DND-41 (cell line): ENCODE data around the gene JMJD6.

Experiments
- ATAC-seq: fragments of 200-7000 bp; cut with Tn5 transposase; 3 replicates; pipeline ENCODE4 v1.9.1; 2021; ENCODE audit warnings: low read depth; ENCODE audit not compliant: insufficient read depth
- DNase-seq: peaks from one replicate; pipeline ENCODE4 v3.0.0-alpha.2; 2020
- H2AFZ ChIP-seq: 2 replicates; pipeline ENCODE4 v1.6.0; 2012; ENCODE audit warnings: low read depth, low read length
- H3K27ac ChIP-seq: 2 replicates; pipeline ENCODE4 v1.5.1; 2012; ENCODE audit warnings: low read length, inconsistent platforms
- H3K27me3 ChIP-seq: fragments of 200-600 bp; sonication (generic); 2 replicates; pipeline ENCODE4 v1.6.0; 2012; ENCODE audit warnings: low read length, mild to moderate bottlenecking, inconsistent platforms; ENCODE audit not compliant: insufficient read depth, poor library complexity
- H3K36me3 ChIP-seq: 2 replicates; pipeline ENCODE4 v1.5.1; 2012; ENCODE audit warnings: low read length, inconsistent platforms; ENCODE audit not compliant: insufficient read depth
- H3K4me1 ChIP-seq: 2 replicates; pipeline ENCODE4 v1.5.1; 2012; ENCODE audit warnings: mild to moderate bottlenecking, low read length; ENCODE audit not compliant: insufficient read depth
- H3K4me2 ChIP-seq: 2 replicates; pipeline ENCODE4 v1.6.0; 2012; ENCODE audit warnings: mild to moderate bottlenecking, moderate library complexity, low read length, inconsistent platforms; ENCODE audit not compliant: insufficient read depth
- H3K4me3 ChIP-seq, 2 experiments: fragments of 200-600 bp in 1 of 2; shearing (Covaris generic) in 1 of 2; 2 replicates each; pipeline ENCODE4 v1.5.1; 2012 to 2016; ENCODE audit warnings: inconsistent platforms in 2 of 2, low read length in 2 of 2, mild to moderate bottlenecking in 2 of 2, low read depth in 1 of 2, moderate library complexity in 1 of 2
- H3K79me2 ChIP-seq: 2 replicates; pipeline ENCODE4 v1.6.0; 2012; ENCODE audit warnings: low read length, inconsistent platforms; ENCODE audit not compliant: insufficient read depth
- H3K9ac ChIP-seq: 2 replicates; pipeline ENCODE4 v1.6.0; 2012; ENCODE audit warnings: low read depth, mild to moderate bottlenecking, inconsistent platforms, low read length, moderate library complexity
- H3K9me3 ChIP-seq: 2 replicates; pipeline ENCODE4 v1.5.1; 2012; ENCODE audit warnings: low read length, moderate library complexity, mild to moderate bottlenecking, inconsistent platforms; ENCODE audit not compliant: insufficient read depth, severe bottlenecking
- H4K20me1 ChIP-seq: 2 replicates; pipeline ENCODE4 v1.6.0; 2012; ENCODE audit warnings: low read length; ENCODE audit not compliant: insufficient read depth
- EZH2 ChIP-seq: IDR thresholded peaks from 3 replicates; pipeline ENCODE4 v1.6.1; 2012; ENCODE audit warnings: borderline replicate concordance, low read depth, mild to moderate bottlenecking, moderate library complexity, low read length, inconsistent platforms; ENCODE audit not compliant: severe bottlenecking
- TF ChIP-seq, protein P1 (sequence below): IDR thresholded peaks from 2 replicates; pipeline ENCODE4 v1.5.1; 2012; ENCODE audit warnings: borderline replicate concordance, low read length, moderate library complexity, mild to moderate bottlenecking; ENCODE audit not compliant: poor library complexity, severe bottlenecking; ENCODE audit errors: extremely low read depth

The JMJD6 gene

DNA sequence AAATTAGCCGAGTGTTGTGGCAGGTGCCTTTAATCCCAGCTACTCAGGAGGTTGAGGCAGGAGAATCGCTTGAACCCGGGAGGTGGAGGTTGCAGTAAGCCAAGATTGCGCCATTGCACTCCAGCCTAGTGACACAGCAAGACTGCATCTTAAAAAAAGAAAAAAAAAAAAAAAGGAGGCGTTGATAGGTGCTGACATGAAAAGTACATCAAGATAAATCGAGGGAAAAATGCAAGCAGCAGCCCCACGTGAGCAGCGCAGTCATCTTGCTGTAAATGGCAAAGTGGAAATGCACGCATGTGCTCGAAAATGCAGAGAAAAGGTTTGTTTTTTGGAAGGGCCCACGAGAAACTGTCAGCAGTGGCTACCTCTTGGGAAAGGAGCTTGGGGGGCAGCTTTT lies 36.5 kb downstream of the JMJD6 start:
- H2AFZ ChIP-seq, result no peak overlapping the region

DNA sequence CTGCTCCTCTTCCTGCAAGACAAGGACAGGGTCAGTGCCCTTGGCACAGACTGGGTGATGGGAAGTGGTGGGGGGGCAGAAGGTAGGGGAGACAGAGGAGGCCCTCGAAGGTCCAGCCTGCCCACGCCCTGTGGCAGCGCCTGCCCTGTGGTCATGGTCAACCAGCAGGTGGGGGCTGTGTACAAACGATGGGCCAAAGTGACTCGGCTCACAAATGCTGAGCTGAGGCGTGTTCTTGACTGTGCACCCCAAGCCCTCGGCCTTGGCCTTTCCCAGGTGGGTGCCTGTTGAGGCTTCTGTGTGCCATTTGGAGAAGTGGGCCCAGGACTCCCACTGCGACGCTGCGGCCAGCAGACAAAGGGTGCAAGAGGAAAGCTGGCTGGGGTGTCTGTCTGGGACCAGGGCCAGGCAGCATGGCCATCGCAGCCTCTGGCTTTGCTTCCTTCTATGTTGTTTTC lies 38.2 kb downstream of the JMJD6 start:
- no peak overlapping the region for H3K4me2 ChIP-seq
- no peak for ATAC-seq

More for the DNA sequence above, 36.5 kb downstream of the JMJD6 start:
- Histone ChIP-seq H3K36me3 (no peaks in the 10 kb centered on the region), H3K27me3 (no peaks in the 10 kb centered on the region), H3K4me1 (no peaks in the 10 kb centered on the region), H3K4me3 (no peak overlapping the region), H3K4me2 (no peak overlapping the region), H3K27ac (no peak overlapping the region), H3K9me3 (no peaks in the 10 kb centered on the region), H3K79me2 (no peaks in the 10 kb centered on the region), H4K20me1 (no peaks in the 10 kb centered on the region), H3K9ac (no peak overlapping the region)
- TF ChIP-seq, protein P1, sequence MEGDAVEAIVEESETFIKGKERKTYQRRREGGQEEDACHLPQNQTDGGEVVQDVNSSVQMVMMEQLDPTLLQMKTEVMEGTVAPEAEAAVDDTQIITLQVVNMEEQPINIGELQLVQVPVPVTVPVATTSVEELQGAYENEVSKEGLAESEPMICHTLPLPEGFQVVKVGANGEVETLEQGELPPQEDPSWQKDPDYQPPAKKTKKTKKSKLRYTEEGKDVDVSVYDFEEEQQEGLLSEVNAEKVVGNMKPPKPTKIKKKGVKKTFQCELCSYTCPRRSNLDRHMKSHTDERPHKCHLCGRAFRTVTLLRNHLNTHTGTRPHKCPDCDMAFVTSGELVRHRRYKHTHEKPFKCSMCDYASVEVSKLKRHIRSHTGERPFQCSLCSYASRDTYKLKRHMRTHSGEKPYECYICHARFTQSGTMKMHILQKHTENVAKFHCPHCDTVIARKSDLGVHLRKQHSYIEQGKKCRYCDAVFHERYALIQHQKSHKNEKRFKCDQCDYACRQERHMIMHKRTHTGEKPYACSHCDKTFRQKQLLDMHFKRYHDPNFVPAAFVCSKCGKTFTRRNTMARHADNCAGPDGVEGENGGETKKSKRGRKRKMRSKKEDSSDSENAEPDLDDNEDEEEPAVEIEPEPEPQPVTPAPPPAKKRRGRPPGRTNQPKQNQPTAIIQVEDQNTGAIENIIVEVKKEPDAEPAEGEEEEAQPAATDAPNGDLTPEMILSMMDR, result no peak
- no peak for TF ChIP-seq EZH2
- DNase-seq, result no peak
- ATAC-seq, result no peak

DNA sequence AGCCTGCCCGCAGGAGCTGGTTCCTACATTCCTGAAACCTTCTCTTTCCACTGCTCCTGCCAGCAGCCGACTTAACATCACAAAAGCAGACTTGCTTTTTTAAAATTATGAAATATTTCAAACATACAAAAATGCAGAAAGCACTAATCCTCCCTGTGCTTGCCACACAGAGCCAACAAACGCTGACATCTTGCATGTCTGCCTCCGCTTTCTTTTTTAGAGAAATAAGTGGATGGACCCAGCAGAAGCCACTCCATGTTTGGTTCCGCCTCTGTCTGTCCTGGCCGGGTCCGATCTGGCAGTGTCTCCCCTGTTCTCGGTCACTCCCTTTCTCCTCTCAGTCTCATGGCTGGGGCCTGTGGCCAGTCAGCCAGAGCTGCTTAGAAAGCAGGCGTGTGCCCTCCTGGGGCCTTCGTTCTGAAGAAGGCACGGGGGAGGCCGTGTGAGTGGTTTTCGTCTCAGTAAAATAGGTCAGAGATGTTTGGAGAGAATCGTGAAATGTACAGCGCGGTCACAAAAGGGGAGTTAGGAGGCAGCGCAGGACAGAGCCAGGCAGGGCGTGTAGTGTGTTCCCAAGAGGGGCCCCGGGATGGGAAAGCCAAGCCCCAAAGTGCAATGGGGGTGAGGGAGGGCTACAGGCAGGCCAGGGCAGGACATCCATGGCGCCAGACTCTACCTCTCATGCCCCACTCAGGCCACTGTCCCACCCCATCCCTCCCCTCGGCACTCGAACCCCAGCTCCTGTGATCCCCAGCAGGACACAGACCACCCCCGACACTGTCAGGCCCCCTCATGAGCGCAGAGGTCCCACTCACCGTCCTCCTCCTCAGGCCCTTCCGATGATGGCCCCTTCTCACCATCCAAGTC lies 38.9 kb downstream of the JMJD6 start:
- no peak overlapping the region for H3K9ac ChIP-seq
- no peak overlapping the region for H2AFZ ChIP-seq
- H3K4me3 ChIP-seq, result no peak overlapping the region
- no peaks in the 10 kb centered on the region for H3K36me3 ChIP-seq
- H3K9me3 ChIP-seq, result no peaks in the 10 kb centered on the region
- no peaks in the 10 kb centered on the region for H3K4me1 ChIP-seq
- H3K4me2 ChIP-seq, result no peak overlapping the region
- no peak for DNase-seq
- TF ChIP-seq, protein P1, result no peak
- no peak for TF ChIP-seq EZH2
- no peaks in the 10 kb centered on the region for H3K27me3 ChIP-seq
- no peak overlapping the region for H3K27ac ChIP-seq
- no peak for ATAC-seq
- no peaks in the 10 kb centered on the region for H4K20me1 ChIP-seq
- H3K79me2 ChIP-seq, result no peaks in the 10 kb centered on the region

More for the DNA sequence above, 38.2 kb downstream of the JMJD6 start:
- no peaks in the 10 kb centered on the region for H3K9me3 ChIP-seq
- TF ChIP-seq, protein P1, result no peak
- TF ChIP-seq EZH2, result no peak
- DNase-seq, result no peak
- H3K27ac ChIP-seq, result no peak overlapping the region
- H4K20me1 ChIP-seq, result no peaks in the 10 kb centered on the region
- no peak overlapping the region for H3K9ac ChIP-seq
- H3K4me3 ChIP-seq, result no peak overlapping the region
- H3K27me3 ChIP-seq, result no peaks in the 10 kb centered on the region
- H3K79me2 ChIP-seq, result no peaks in the 10 kb centered on the region
- H2AFZ ChIP-seq, result no peak overlapping the region
- no peaks in the 10 kb centered on the region for H3K36me3 ChIP-seq
- no peaks in the 10 kb centered on the region for H3K4me1 ChIP-seq
